SU-DHL-6 (cell line): Measurements from ENCODE around the gene IFNW1.

Source experiments
- EZH2phosphoT487 ChIP-seq: fragments of 200-600 bp; sonication (generic), shearing (Covaris generic); conservative IDR thresholded peaks from 2 replicates; pipeline ENCODE4 v1.6.1; 2018; ENCODE audit warnings: mild to moderate bottlenecking, antibody characterized with exemption, low read length, moderate library complexity, mixed read lengths
- TF ChIP-seq, protein P1 (sequence below): fragments of 200-600 bp; sonication (generic); IDR thresholded peaks from one replicate; pipeline ENCODE4 v1.5.1; 2017; ENCODE audit warnings: antibody characterized with exemption, mild to moderate bottlenecking, low read length, moderate library complexity; ENCODE audit not compliant: insufficient read depth, poor library complexity, severe bottlenecking

DNA sequence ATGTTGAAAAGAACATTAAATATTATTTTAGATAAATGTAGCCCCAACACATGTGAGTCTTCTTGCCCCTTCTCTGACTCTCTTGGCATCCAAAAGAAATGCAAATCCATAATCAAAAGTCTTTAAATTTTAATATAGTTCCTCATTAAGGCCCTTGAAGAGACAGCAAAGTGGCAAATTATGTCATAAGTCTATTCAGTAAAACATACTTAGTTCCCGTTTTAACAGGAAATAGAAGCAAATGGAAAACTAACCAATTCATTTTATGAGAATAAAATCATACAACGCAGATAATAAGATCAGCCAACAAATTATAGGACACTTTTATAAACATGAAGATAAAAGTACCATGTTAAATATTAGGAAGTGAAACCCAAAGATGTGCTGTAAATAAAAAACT is 43.8 kb downstream of the IFNW1 start:
- TF ChIP-seq, protein P1, sequence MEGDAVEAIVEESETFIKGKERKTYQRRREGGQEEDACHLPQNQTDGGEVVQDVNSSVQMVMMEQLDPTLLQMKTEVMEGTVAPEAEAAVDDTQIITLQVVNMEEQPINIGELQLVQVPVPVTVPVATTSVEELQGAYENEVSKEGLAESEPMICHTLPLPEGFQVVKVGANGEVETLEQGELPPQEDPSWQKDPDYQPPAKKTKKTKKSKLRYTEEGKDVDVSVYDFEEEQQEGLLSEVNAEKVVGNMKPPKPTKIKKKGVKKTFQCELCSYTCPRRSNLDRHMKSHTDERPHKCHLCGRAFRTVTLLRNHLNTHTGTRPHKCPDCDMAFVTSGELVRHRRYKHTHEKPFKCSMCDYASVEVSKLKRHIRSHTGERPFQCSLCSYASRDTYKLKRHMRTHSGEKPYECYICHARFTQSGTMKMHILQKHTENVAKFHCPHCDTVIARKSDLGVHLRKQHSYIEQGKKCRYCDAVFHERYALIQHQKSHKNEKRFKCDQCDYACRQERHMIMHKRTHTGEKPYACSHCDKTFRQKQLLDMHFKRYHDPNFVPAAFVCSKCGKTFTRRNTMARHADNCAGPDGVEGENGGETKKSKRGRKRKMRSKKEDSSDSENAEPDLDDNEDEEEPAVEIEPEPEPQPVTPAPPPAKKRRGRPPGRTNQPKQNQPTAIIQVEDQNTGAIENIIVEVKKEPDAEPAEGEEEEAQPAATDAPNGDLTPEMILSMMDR = no peak
- TF ChIP-seq EZH2phosphoT487 = no peak
